Peyer's patch (tissue), 4 donors: ENCODE measurements around the gene SOWAHB.

Experiments used
- POLR2A ChIP-seq, 2 donors: fragments of 450-650 bp; IDR thresholded peaks; one replicate each; pipeline ENCODE4 v1.5.1; 2017; ENCODE audit warnings: antibody characterized with exemption in 2 of 2, mild to moderate bottlenecking in 2 of 2, moderate library complexity in 2 of 2
- TF ChIP-seq, protein P1 (sequence below), 6 experiments: fragments of 450-650 bp in 4 of 6; fragments of 200-600 bp in 2 of 6; sonication (generic) in 1 of 6; IDR thresholded peaks; one replicate each; pipeline ENCODE4 v1.5.1; 2017 to 2019; ENCODE audit warnings: antibody characterized with exemption in 6 of 6, mild to moderate bottlenecking in 3 of 6, moderate library complexity in 1 of 6

DNA sequence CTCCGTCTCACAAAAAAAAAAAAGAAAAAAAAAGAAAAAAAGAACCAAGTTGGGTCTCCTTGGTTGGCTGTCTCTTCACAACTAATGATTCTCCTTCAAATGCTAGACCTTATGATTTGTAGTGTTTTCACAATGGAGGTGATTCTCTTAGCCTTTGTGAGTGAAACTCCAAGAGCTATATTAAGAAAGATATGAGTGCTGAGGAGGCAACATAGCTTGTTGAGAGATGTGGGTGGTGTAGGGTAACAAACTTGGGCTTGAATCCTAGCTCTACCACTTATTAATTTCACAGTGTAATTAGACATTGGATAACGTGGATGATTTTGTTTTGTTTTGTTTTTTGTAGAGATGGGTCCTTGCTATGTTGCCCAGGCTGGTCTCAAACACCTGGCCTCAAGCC, 41.2 kb upstream of the SOWAHB start:
- TF ChIP-seq, protein P1, sequence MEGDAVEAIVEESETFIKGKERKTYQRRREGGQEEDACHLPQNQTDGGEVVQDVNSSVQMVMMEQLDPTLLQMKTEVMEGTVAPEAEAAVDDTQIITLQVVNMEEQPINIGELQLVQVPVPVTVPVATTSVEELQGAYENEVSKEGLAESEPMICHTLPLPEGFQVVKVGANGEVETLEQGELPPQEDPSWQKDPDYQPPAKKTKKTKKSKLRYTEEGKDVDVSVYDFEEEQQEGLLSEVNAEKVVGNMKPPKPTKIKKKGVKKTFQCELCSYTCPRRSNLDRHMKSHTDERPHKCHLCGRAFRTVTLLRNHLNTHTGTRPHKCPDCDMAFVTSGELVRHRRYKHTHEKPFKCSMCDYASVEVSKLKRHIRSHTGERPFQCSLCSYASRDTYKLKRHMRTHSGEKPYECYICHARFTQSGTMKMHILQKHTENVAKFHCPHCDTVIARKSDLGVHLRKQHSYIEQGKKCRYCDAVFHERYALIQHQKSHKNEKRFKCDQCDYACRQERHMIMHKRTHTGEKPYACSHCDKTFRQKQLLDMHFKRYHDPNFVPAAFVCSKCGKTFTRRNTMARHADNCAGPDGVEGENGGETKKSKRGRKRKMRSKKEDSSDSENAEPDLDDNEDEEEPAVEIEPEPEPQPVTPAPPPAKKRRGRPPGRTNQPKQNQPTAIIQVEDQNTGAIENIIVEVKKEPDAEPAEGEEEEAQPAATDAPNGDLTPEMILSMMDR (IDR thresholded peaks at IDR 0.05), result no peak
- no peak for TF ChIP-seq POLR2A (IDR thresholded peaks at IDR 0.05)
